GM18907 (cell line): ENCODE results near the gene CCDC102A.
"Not testable (repeated sequence)": the region's sequence is repeated elsewhere in the genome, so short reads cannot be mapped to it uniquely, and the experiment has no call there.

ENCODE experiments used
- ATAC-seq: cut with Tn5 transposase; IDR thresholded peaks from one replicate; pipeline ENCODE4 v1.9.1; 2021; ENCODE audit warnings: mild to moderate bottlenecking, moderate library complexity; ENCODE audit not compliant: unreplicated experiment

The CCDC102A gene

DNA sequence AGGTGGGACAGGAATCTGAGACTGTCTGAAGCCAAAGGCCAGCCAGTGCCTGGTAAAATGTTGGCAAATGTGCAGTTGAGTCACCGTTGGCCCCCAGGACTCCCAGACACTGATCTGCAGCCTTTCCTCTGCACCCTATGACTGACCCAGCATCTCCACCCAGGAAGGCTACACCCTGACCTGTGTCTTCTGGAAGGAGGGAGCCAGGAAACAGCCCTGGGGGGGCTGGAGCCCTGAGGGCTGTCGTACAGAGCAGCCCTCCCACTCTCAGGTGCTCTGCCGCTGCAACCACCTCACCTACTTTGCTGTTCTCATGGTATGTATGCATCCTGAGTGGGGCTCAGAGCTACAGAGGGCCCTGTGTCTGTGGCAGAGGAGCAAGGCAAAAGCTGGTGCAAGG is 30.1 kb upstream of the CCDC102A start:
- ATAC-seq, result no peak

- no peak for ATAC-seq
Measured at GRCh38 chr16:57565461-57565860, 29.1 kb upstream of the CCDC102A start.

DNA sequence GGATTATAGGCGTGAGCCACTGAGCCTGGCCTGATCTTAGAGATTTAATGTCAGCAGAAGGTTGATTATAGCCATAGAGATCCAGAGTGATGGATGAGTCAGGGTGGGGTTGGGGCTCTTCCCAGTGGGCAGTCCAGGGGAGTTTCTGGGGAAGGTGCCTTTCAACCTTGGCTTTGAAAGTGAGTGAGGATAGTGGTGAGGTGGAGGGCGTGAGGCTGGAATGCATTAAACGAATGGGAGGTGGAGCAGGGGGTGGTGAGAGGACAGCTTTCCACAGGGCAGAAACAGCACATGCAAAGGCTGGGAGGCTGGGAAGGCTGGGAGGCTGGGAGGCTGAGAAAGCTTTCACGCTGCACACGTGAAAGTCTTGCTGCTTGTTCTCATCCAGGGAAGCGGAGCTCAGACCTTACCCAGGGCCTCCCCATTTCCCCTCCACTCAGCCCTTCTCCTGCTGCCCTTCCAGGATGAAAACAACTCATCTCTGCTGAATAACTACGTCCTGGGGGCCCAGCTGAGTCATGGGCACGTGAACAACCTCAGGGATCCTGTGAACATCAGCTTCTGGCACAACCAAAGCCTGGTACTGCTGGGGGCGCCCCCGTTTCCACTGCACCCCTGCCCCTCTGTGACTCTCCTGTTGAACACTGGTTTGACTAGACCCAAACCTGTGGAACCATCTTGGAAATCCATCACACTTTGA is 28.4 kb upstream of the CCDC102A start:
- ATAC-seq, result no peak

DNA sequence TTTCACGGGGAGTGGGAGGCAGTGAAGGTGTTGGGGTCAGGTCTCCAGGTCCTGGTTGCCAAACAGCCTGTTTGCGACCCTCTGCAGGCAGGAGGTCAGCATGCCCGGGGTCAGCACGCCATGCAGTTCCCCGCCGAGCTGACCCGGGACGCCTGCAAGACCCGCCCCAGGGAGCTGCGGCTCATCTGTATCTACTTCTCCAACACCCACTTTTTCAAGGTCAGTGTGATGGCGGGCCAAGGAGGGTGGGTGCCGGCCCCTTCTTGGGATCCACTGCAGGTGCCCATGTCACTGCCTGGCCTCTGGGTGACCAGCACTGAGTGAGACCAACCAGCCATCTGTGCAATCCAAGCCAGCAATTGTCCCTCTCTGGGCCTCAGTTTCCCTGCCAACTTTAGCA is 27.4 kb upstream of the CCDC102A start:
- no peak for ATAC-seq

GRCh38 chr16:57563487-57563750 is 27.0 kb upstream of the CCDC102A start:
- ATAC-seq, result no peak

DNA sequence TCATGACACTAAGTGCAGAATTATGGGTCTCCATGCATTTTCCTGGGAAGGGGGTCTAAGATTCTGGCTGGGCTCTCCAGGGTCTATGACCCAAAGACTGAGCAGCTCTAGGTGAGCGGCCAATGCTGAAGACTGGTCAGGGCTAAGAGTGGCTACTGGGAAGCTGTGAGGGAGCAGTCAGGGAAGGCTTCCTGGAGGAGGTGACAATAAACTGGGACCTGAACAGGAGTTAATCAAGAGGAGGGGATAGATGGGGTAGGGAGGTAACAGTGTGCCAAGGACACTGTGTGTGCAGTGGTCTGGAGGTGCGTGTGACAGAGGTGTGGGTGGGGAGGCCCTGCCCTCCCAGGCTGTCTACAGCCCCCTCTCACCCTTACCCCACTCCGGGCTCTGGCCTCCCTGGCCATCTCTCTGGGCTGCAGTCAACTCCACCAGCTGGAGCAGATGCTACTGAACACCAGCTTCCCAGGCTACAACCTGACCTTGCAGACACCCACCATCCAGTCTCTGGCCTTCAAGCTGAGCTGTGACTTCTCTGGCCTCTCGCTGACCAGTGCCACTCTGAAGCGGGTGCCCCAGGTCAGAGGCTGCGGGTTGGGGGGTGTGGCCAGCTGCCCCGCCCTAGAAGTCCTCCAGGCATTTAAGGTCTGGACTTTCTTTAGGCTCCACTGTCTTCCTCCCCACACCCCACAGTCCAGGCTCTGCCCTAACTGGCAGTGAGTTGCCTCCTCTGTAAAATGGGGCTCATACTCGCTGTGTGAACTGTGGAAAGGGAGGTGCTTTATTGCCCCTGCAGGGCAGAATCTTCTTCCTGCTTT is 26.5 kb upstream of the CCDC102A start:
- ATAC-seq, result no peak

- ATAC-seq, result no peak
Measured at GRCh38 chr16:57562066-57562465, 25.7 kb upstream of the CCDC102A start.

GRCh38 chr16:57559072-57559790 is 22.9 kb upstream of the CCDC102A start:
- no peak for ATAC-seq

DNA sequence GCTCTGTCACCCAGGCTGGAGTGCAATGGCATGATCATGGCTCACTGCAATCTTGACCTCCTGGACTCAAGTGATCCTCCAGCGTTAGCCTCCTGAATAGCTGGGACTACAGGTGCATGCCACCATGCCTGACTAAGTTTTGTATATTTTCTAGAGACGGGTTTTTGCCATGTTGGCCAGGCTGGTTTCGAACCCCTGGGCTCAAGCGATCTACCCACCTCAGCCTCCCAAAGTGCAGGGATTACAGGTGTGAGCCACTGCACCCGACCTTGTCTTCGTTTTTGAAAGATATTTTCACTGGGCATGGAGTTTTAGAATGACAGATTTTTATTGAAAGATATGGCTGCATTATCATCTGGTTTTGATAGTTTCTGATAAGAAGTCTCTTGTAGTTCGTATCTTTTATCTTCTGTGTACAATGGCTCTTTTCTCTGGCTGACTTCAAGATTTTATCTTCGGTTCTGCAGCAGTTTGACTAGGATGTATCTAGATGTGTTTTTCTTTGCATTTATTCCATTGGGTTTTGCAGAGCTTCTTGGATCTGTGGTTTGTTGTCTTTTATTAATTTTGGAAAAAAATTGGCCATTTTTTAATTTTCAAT is 20.7 kb upstream of the CCDC102A start:
- ATAC-seq, result no peak

- ATAC-seq, result no peak
Measured at GRCh38 chr16:57555831-57556230, 19.5 kb upstream of the CCDC102A start.

DNA sequence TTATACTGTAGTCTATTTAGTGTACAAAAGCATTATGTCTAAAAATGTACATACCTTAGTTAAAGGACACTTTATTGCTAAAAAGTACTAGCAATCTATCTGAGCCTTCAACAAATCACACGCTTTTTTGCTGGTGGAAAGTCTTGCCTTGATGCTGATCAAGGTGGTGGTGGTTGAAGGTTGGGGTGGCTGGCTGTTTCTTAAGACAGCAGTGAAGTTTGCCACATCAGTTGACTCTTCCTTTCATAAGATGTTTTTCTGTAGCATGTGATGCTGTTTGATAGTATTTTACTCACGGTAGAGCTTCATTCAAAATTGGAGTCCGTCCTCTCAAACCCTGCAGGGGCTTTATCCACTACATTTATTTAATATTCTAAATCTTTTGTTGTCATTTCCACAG is 14.7 kb upstream of the CCDC102A start:
- no peak for ATAC-seq

DNA sequence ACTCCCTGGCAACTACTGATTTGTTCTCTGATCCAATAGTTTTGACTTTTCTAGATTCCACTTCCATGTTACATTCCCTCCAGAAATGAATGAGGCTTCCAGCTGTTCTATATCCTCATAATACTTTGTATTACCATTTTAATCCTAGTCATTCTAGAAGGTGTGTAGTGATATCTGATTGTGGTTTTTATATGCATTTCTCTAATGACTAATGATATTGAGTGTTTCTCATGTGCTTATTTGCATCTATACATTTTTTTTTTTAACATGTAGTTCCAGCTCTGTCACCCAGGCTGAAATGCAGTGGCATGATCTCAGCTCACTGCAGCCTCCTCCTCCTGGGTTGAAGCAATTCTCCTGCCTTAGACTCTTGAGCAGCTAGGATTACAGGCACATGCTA is 13.4 kb upstream of the CCDC102A start:
- no peak for ATAC-seq

GRCh38 chr16:57548408-57548807 is 12.0 kb upstream of the CCDC102A start:
- no peak for ATAC-seq

- not testable (repeated sequence) for ATAC-seq
Measured at GRCh38 chr16:57547524-57547923, 11.2 kb upstream of the CCDC102A start.

GRCh38 chr16:57544124-57544653 is 7.8 kb upstream of the CCDC102A start:
- peak; percentile 76 for ATAC-seq

DNA sequence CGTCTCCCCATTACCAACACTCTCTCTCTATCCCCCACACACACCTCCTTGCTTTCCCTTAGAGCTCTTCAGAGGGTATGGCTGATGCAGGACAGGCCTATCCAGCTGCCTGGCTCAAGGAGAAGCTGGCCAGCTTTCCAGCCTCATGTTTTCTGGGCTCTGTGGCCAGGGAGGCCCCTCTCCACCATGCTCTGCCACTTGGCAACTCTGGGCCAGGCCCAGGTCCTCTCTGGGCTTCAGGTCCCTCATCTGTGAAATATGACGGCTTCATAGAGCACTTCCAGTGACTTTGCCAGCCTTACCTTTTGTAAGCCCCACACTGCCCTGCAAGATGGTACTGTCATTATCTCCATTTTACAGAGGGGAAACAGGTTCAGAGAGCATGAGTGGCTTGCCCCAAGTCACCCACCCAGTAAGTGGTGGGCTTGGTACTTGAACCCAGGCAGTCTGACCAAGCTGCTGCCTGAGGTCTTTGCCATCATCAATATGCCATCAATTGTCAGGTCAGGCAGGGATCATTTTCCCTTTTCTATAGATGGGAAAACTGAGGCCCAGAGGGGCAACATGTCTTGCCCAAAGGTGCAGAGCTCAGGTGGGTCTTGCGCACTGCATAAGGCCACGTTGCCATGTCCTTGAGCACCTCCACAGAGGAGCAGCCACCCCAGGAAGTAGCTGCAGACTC is 5.5 kb upstream of the CCDC102A start:
- ATAC-seq, result no peak

DNA sequence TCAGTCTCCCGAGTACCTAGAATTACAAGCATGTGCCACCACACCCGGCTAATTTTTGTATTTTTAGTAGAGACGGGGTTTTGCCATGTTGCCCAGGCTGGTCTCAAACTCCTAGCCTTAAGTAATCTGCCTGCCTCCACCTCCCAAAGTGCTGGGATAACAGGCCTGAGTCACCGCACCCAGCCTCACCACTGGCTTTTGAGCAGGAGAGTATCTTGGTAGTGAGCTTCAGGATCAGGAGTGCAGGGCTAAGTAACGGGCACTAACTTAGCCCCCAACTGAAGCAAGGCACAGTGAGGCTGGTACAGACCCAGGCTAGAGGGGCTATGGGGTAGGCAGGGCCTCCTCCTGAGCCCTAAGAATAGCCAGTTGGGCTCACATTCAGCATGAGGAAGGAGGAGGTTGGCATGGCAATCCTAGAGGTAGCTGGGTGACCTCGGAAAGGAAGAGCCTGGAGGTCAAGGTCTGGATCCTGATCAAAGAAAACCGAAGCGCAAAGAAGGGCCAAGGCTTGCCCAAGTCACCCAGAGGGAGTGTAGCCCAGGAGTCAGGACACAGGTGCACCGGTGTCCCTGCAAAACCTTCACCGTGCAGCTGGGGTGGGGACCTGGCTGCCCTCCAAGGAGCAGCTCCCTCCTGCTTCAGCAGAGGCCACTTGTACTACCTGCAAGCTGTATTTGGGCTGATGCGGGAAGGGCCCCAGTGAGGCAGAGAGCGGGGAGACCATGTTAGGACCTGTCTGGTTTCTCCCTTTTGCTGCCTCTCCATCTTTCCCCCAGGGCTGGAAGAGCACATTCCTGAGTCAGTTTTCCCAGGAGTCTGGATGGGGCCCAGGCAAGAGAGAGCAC is 4.8 kb upstream of the CCDC102A start:
- ATAC-seq, result no peak

- ATAC-seq, result no peak
Measured at GRCh38 chr16:57540387-57540786, 4.0 kb upstream of the CCDC102A start.

DNA sequence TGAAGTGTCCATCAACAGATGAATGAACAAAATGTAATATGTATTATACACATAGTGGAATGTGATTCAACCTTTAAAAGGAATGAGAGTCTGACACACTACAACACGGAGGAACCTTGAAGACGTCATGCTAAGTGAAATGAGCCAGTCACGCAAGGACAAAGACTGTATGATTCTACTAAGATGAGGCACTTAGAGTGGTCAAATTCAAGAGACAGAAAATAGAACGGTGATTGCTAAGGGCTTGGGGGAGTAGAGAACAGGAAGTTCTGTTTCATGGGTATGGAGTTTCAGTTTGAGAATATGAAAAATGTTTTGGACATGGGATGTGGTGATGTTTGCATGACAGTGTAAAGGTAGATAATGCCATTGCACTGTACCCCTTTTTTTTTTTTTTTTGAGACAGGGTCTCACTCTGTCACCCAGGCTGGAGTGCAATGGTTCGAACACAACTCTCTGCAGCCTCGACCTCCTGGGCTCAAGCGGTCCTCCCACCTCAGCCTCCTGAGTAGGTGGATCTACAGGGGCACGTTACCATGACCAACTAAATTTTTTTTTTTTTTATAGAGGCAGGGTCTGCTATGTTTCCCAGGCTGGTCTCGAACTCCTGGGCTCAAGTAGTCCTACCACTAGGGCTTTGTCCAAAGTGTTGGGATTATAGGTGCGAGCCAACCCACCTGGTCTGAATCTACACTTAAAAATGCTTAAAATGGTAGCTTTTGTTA is 2.9 kb upstream of the CCDC102A start:
- peak; percentile 46 for ATAC-seq
